ENCODE measurements around the gene POLR3GL.

DNA sequence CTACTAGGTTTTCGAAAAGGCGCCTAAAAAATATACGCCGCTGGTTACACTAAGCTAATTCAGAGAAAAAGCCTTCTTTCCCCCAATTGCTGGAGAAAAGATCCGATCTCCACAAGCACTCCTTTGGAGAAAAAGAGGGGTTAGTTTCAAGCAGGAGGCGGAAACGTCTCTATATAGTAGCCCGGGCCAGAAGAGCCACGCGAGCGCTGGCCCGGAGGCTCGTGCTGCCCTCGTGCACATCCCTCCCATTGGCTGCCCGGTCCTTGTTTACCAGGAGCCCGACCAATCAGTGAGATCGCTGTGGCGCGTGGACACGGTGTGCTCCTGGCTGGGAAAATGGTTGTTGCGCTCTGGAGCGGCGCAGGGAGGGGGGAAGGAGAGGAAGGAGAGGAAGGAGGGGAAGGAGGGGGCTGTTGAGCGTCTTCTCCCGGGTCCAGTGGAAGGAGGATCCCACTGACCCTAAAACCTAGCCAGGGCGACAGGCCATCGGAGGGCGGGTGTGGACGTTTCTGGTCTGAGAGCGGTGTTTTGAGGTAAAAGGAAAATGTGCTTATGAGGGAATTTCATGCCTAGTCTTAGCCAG, 32.0 kb downstream of the POLR3GL start, which contains the start of gene TXNIP:
- TF ChIP-seq, protein P1, sequence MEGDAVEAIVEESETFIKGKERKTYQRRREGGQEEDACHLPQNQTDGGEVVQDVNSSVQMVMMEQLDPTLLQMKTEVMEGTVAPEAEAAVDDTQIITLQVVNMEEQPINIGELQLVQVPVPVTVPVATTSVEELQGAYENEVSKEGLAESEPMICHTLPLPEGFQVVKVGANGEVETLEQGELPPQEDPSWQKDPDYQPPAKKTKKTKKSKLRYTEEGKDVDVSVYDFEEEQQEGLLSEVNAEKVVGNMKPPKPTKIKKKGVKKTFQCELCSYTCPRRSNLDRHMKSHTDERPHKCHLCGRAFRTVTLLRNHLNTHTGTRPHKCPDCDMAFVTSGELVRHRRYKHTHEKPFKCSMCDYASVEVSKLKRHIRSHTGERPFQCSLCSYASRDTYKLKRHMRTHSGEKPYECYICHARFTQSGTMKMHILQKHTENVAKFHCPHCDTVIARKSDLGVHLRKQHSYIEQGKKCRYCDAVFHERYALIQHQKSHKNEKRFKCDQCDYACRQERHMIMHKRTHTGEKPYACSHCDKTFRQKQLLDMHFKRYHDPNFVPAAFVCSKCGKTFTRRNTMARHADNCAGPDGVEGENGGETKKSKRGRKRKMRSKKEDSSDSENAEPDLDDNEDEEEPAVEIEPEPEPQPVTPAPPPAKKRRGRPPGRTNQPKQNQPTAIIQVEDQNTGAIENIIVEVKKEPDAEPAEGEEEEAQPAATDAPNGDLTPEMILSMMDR (IDR thresholded peaks at IDR 0.05): no peak
- peak; percentile 97 to 100 (median 100) for TF ChIP-seq POLR2A (IDR thresholded peaks at IDR 0.05)

Data from body of pancreas (tissue), 4 donors.